HG03520 (cell line): ENCODE data around the gene TLK2.
"Not testable (repeated sequence)": the region's sequence is repeated elsewhere in the genome, so short reads cannot be mapped to it uniquely, and the experiment has no call there.

Experiments
- ATAC-seq: cut with Tn5 transposase; IDR thresholded peaks from one replicate; pipeline ENCODE4 v1.9.1; 2021; ENCODE audit warnings: mild to moderate bottlenecking, moderate library complexity; ENCODE audit not compliant: unreplicated experiment

Gene TLK2

DNA sequence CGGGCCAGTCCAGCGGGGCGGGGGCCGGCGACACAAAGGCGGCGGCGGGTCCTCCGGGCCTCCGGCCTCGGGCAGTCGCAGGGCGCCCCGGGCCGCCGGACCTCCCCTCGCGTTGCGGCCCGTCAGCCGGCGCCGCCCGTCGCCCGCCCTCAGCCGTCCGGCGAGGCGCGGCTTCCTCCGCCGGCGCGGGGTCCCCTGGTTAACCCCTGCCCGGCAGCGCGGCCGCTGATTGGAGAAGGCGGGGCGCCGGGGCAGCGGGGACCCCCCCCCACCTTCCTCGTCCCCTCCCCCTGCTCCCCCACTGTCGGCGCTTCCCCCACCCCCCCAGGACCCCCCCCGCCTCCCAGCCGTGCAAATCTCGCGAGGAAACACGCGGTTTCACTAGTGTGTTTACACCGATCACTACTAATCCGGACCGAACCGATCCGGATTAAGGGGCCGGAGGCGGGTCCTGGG, at the start of gene TLK2:
Gene TLK2, plus strand, starts transcription at position 402 of the 456 bp plus-strand sequence. CDS start 2,301 bp downstream, outside the sequence.
- peak; percentile 60 for ATAC-seq

DNA sequence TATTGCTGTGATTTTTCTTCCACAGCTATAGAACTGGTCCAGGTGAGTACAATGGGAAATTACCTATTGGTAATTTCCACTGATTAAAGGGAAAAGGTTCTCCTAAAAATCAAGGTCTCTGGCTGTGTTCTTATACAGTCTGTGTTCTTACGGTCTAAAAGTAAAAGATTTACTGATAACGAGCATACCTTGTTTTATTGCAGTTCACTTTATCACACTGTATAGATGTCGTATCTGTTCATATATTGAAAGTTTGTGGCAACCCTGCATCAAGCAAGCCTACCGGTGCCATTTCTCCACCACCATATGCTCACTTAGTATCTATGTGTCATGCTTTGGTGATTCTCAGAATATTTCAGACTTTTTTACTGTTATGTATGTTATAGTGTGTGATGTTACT, 43.4 kb upstream of the TLK2 start:
- ATAC-seq, result not testable (repeated sequence)

DNA sequence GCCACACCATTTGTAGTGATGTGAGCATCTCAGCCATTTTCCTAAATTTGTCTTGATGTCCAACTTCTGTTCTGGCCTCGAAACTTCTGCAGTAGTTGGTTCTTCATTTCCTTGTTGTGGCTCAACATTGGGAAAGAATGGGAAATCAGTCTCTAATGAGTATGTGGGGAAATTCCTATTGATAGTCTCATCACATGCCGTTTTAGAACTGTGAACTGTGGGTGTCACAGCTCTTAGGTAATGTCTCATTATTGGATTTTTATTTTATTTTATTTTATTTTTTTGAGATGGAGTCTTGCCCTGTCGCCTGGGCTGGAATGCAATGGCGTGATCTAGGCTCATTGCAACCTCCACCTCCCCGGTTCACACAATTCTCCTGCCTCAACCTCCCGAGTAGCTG, 37.4 kb upstream of the TLK2 start:
- ATAC-seq, result not testable (repeated sequence)

DNA sequence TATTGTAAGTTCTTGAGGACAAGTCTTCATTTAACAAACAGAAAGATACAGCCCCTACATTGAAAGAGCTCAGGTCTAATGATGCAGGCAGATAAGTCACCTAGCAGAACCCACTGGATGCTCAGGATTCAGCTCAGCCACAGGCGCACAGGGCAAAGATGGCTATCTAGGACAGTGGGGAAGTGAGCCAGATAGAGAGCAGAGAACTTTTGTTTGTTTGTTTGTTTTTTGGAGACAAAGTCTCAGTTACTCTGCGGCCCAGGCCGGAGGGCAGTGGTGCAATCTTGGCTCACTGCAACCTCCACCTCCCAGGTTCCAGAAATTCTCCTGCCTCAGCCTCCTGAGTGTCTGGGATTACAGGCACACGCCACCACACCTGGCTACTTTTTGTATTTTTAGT, 34.6 kb upstream of the TLK2 start:
- ATAC-seq, result no peak

DNA sequence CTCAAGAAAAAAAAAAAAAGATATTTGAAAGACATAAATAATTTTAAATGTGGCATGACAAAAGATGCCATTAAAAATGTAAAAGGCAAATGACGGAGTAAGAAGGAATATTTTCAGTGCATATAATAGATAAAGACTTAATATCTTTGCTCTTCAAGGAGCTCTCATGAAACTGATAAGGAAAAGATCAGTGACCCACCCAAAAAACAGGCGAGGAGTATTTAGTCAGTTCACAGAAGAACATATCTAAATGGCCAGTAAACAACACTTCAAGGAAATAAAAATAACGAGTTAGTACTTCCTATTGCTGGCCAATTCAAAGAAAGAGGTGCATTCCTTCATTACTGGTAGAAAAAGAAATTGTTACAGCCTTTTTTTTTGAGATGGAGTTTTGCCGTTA, 32.8 kb upstream of the TLK2 start:
- not testable (repeated sequence) for ATAC-seq

DNA sequence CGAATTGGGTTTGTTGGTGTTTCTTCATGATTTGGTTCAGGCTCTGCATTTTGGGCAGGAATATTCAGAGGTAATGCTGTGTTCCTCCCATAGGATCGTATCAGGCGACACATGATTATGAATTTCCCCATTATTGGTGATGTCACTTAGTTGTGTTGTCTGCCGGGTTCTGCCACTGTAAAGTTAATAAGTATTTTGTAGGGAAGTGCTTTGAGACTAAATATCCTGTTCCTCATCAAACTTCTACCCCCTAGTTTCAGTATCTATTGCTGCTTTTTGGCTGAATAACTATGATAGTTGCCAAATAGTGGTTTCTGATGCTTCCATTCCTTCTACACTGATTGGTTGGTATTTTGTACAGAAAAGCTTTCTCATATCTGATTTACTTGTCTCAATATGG, 26.4 kb upstream of the TLK2 start:
- ATAC-seq, result not testable (repeated sequence)

DNA sequence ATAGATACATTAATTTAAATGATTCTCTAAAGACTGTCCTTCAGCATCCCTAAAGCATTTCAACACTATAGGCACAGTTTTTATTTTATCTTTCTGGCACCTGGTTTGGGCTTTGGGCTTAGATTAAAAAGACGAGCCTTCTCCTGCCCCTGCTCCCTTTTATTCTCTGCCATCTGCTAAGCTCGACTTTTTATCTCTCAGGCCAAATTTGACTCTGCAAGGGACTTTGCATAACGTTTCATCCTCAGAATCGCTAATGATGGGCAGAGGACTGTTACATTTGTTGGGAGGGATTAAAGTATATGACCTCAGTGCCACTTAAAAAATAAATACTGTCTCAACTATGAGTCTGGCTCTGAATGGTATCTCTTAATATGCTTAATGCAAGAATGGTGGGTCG, 25.6 kb upstream of the TLK2 start:
- not testable (repeated sequence) for ATAC-seq

DNA sequence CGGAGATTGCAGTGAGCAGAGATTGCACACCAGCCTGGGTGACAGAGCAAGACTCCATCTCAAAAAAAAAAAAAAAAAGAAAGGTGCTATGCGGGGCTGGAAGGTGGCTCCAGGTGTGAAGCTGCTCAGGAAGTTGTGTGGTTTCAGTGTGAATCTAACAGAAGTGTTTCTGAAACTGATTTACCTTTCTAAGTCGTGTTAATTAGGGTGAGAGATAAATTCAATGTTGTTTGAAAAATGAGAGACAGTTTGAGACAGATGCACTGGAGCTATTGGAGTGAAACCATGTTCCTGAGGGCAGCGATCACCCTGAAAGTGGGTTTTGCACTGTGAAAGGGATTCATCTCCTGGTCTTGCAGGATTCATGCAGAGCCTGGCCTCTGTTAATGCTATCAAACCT, 25.0 kb upstream of the TLK2 start:
- not testable (repeated sequence) for ATAC-seq

DNA sequence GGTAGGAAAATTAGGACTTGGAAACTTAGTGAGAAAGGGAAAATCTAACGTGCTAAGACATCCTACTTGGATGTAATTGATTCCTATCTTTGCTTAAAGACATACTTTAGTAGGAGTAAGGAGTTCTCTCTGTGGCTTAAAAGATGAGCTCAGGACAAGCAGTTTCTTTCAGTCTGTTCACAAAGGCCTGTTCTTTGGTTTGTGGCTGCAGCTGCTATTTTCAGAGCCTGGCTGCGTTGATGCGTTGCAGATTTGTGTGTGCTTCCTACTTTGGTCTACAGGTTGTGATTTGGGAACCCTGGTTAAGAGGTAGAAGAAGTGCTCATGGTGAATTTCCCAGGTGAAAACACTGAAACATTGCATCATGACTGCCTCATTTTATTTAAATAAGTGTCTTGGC, 24.5 kb upstream of the TLK2 start:
- not testable (repeated sequence) for ATAC-seq

DNA sequence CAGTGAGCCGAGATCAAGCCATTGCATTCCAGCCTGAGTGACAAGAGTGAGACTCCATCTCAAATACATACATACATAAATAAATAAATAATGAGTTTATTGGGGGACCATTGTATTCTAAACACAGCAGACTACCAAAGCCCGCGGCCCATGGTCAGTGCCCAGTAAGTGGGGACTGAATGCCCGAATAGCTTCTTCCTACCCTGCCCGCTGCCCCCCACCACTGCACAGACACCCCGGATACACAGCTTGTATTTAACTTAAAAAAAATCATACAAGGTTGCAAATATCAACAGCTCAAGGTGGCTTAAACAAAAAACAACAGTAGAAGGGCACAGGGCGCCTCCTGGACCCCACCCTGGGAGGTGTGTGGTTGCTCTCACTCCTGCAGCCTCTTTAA, 22.6 kb upstream of the TLK2 start:
- ATAC-seq, result no peak

DNA sequence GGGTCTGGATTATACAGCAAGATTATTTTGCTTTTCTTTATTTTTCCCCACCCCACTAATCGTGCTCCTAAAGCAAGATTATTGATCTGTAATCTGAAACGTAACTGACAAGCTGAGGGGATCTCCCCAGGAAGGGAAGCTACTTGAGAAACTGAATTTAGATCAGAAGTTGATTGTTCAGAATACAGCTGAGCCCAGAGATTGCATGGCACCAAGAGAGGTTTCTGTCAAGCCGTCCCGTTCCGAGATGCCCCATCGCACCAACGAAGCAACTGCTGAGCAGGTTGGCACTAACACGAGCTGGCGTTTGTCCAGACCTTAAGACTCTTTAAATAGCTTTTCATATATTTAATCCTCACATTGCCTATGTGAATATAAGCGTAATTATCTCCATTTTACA, 20.1 kb upstream of the TLK2 start:
- not testable (repeated sequence) for ATAC-seq

DNA sequence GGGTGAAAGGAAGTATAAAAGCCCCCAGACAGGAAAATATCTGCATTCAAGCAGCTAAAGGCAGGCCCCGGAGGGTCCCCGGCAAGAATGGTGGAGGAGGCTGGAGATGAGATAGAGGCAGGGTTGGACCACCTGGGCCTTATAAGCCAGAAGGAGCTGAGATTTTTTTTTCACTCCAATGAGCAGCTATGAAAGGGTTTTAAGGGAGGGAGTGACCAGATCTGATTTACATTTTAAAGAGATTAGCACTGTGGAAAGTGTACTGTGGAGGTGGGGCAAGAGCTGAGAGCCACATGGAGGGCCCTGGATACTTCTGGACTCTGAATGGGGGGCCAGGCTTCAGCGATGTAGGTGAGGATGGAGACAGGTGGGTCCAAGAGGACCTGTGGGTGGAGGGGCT, 14.2 kb upstream of the TLK2 start:
- not testable (repeated sequence) for ATAC-seq

DNA sequence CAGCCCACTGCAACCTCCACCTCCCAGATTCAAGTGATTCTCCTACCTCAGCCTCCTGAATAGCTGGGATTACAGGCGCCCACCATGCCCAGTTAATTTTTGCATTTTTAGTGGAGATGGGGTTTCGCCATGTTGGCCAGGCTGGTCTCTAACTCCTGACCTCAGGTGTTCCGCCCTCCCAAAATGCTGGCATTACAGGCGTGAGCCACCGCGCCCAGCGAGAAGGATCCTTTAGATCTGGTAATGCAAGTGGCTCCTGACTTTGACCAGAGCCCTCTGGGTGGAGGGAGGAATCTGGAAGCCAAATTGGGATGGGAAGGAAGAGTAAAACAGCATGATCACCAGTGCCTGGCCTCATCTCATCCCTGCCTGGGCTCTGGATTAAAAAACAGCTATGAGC, 13.4 kb upstream of the TLK2 start:
- ATAC-seq, result not testable (repeated sequence)

DNA sequence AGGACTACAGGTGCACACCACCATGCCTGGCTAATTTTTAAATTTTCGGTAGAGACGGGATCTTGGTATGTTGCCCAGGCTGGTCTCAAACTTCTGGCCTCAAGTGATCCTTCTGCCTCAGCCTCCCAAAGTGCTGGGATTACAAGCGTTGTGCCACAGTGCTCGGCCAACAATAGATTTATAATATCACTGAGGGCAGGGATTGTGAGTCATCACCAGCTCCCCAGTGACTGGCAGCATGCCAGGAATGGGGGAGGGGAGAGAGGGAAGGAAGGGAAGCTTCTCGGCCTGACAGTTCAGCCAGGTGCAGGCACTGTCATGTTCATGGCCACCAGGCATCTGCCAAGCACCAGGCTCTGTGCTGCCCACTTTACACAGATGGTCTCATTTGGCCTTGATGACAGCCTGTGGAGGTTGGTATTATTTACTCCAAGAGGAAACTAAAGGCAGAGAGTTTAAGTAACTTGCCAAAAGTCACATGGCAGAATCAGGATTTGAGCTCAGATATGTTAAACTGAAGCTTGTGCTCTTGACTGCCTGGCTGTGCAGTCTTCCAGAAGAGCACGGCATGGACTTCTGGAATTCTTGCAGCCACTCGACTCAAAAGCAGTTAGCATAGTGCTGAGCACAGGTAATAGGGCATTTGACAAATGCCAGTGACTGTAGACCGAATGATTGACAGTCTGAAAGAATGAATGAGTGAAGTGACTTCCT, 7.8 kb upstream of the TLK2 start:
- ATAC-seq, result not testable (repeated sequence)

DNA sequence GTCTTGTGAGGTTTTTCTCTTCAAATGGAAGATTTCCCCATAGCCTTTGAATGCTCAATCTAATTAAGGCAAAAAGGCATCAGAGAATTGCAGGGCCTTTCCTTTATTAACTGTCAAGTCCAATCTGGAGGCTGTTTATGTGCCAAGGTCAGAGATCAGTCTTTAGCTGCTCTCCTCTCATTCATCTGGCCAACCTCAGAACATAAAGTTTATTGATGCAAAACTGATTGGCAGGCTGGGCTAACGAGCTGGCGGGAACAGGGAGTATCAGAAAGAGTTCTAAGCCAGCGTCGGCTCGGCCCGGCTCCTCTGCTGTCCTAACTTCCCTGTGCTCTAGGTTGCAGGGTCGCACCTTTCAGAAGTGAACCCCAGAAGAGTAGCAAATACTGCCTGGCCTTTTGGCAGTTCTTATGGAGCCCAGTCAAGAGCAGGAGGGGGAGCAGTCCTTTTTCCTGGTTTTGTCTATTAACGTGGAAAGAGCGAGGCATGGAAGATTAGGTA, 7.2 kb upstream of the TLK2 start:
- not testable (repeated sequence) for ATAC-seq

DNA sequence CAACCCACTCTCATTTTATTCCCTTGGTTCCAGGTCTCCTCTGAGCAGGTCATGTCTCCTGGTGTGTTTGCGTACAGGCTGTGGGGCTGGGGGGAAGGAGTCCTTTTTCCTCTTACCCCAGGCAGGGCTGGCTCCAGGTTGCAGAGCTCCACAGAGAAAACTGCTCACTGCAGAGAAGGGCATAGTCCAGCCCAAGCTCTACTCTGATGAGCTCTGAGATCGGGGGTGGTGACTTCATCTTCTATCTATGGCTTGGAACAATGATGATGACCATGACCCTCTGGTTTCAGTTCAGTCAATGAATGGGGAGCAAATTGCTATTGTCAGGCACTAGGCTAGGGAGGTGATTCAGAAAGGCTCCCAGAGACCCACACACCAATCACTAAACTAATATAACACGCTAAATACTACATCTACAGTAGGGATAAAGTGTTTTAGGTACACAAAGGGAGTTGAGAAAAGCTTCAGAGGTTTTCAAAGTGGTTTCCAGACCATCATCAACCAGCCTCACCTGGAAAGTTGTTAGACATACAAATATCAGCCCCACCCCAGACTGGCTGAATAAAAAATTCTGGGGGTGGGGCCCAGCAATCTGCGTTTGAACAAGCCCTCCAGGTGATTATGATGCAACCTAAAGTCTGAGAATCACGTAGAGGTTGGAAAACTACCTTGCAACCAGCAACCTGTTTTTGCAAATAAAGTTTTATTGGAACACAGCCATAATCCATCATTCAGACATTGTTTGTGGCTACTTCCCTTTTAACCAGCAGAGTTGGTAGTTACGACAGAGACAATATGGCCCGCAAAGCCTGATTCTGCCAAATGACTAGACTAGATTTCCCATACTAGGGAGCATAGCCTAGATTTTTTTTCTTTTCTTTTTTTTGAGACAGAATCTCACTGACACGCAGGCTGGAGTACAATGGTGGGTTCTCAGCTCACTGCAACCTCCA, 5.3 kb upstream of the TLK2 start:
- not testable (repeated sequence) for ATAC-seq

DNA sequence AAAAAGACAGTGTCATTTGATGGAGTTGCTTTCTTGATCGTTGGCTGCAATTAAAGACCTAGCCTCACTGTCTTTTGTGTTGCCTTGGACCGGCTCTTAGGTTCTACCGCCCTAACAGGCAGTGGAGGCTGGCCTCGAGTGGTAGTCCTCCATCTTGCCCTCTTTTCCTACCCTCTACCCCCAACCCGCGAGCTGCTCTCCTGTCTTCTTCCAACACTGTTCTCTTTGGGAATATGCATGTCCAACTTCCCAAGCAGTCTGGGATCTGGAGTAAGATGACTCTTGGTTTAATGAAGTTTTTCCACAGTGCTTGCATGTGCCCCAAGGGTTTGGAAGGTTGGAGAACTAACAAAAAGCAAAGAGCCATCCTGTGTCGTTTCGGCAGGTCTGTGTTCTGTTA, 1.5 kb upstream of the TLK2 start:
- ATAC-seq, result not testable (repeated sequence)

DNA sequence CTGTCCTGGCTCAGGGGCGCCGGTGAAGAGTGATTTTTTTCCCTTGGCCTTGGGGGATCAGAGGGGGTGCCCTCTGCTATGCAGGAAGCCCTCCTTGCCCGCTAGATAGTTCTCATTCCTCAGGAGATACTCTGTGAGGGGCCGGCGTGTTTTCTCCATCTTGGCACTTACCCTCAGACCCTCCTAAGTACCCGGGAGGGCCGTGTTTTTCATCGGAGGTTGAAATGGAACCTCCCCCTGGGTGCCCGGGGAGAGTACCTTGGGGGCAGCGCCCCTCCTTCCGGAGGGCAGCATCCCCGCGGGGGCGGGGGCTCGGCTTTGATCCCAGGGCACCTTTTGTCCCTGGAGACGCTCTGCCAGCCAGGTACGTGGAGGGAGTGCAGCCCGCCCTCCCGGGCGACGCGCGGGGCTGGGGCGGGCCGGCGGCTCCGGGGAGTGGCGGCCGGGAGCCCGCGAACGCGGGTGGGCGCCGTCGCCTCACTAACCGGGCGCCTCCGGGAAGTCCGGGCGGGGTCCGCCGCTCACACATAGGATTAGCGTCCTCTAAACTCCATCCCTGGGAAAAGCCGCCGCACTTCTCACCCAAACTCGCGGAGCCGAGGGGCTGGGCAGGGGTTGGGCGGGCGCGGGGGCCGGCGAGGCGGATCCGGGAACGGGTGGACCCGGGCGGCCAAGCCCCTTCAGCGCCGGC, 762 bp upstream of the TLK2 start:
- peak; percentile 20 for ATAC-seq

DNA sequence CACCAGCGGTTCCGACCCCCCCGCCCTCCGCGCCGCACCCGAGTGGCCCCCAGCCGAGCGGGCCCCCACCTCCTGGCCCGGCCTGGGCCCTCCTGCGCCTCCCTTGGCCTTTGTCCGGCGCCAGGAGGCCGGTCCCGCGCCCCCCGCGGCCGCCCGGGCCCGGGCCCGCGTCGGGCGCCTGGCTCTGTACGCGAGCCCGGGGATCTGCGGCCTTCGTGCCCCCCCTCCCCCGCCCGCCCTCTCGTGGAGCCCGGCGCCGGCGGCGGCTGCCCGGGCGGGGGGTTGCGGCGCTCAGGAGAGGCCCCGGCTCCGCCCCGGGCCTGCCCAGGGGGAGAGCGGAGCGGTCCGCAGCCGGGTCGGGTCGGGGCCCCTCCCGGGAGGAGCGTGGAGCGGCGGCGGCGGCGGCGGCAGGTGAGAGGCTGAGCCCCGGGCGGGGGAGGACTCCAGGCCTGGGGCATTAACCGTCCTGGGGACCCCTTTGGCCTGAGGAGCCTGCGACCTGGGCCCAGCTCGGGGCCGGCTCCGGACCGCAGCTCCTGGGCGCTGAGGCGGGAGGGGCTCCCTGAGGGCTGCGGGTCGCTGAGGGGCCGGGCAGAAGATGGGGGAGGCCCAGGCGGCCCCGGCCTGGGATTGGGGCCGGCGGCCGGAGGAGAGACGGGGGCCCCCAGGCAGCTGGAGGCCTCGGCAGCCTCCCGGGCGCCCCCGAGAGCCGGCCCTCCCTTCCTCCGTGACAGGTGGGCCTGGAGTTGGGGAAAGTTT, 434 bp downstream of the TLK2 start:
- peak; percentile 30 for ATAC-seq

DNA sequence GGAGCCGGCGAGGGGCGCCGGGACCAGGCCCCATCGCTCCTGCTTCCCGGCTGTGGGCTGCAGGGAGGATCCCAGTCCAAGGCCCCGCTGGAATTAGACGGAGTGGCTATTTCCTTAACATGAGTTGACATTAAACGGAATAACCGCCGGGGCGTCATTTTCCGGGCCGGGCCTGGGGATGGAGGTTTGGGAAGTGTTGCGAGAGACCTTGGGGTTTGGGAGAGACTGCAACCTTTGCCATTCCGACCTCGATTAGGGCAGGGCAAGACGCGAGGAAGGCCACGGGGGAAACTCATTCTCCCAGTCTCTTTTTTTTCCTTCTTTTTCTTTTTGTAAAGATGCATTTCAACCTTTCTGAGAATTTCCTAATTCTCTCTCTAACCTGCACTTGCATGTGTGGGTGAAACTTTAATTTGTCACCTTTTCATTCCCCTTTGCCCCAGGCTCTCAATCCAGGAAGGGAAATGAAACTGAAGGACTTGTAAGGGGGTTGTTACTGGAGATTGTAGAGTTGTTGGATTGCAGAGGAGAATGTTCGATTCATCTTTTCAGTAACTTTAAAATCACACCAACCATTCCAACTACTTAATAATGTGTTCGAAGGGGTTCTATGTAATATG, 1.1 kb downstream of the TLK2 start:
- ATAC-seq, result not testable (repeated sequence)
